DND-41 (cell line): Measurements from ENCODE around the gene BAIAP2L2.
"Not testable (repeated sequence)": the region's sequence is repeated elsewhere in the genome, so short reads cannot be mapped to it uniquely, and the experiment has no call there.

ENCODE experiments used
- ATAC-seq: fragments of 200-7000 bp; cut with Tn5 transposase; 3 replicates; pipeline ENCODE4 v1.9.1; 2021; ENCODE audit warnings: low read depth; ENCODE audit not compliant: insufficient read depth
- DNase-seq: peaks from one replicate; pipeline ENCODE4 v3.0.0-alpha.2; 2020
- H2AFZ ChIP-seq: 2 replicates; pipeline ENCODE4 v1.6.0; 2012; ENCODE audit warnings: low read depth, low read length
- H3K27ac ChIP-seq: 2 replicates; pipeline ENCODE4 v1.5.1; 2012; ENCODE audit warnings: low read length, inconsistent platforms
- H3K27me3 ChIP-seq: fragments of 200-600 bp; sonication (generic); 2 replicates; pipeline ENCODE4 v1.6.0; 2012; ENCODE audit warnings: low read length, mild to moderate bottlenecking, inconsistent platforms; ENCODE audit not compliant: insufficient read depth, poor library complexity
- H3K36me3 ChIP-seq: 2 replicates; pipeline ENCODE4 v1.5.1; 2012; ENCODE audit warnings: low read length, inconsistent platforms; ENCODE audit not compliant: insufficient read depth
- H3K4me1 ChIP-seq: 2 replicates; pipeline ENCODE4 v1.5.1; 2012; ENCODE audit warnings: mild to moderate bottlenecking, low read length; ENCODE audit not compliant: insufficient read depth
- H3K4me2 ChIP-seq: 2 replicates; pipeline ENCODE4 v1.6.0; 2012; ENCODE audit warnings: mild to moderate bottlenecking, moderate library complexity, low read length, inconsistent platforms; ENCODE audit not compliant: insufficient read depth
- H3K4me3 ChIP-seq, 2 experiments: fragments of 200-600 bp in 1 of 2; shearing (Covaris generic) in 1 of 2; 2 replicates each; pipeline ENCODE4 v1.5.1; 2012 to 2016; ENCODE audit warnings: inconsistent platforms in 2 of 2, low read length in 2 of 2, mild to moderate bottlenecking in 2 of 2, low read depth in 1 of 2, moderate library complexity in 1 of 2
- H3K79me2 ChIP-seq: 2 replicates; pipeline ENCODE4 v1.6.0; 2012; ENCODE audit warnings: low read length, inconsistent platforms; ENCODE audit not compliant: insufficient read depth
- H3K9ac ChIP-seq: 2 replicates; pipeline ENCODE4 v1.6.0; 2012; ENCODE audit warnings: low read depth, mild to moderate bottlenecking, inconsistent platforms, low read length, moderate library complexity
- H3K9me3 ChIP-seq: 2 replicates; pipeline ENCODE4 v1.5.1; 2012; ENCODE audit warnings: low read length, moderate library complexity, mild to moderate bottlenecking, inconsistent platforms; ENCODE audit not compliant: insufficient read depth, severe bottlenecking
- H4K20me1 ChIP-seq: 2 replicates; pipeline ENCODE4 v1.6.0; 2012; ENCODE audit warnings: low read length; ENCODE audit not compliant: insufficient read depth
- EZH2 ChIP-seq: IDR thresholded peaks from 3 replicates; pipeline ENCODE4 v1.6.1; 2012; ENCODE audit warnings: borderline replicate concordance, low read depth, mild to moderate bottlenecking, moderate library complexity, low read length, inconsistent platforms; ENCODE audit not compliant: severe bottlenecking
- TF ChIP-seq, protein P1 (sequence below): IDR thresholded peaks from 2 replicates; pipeline ENCODE4 v1.5.1; 2012; ENCODE audit warnings: borderline replicate concordance, low read length, moderate library complexity, mild to moderate bottlenecking; ENCODE audit not compliant: poor library complexity, severe bottlenecking; ENCODE audit errors: extremely low read depth

BAIAP2L2 gene, protein sequence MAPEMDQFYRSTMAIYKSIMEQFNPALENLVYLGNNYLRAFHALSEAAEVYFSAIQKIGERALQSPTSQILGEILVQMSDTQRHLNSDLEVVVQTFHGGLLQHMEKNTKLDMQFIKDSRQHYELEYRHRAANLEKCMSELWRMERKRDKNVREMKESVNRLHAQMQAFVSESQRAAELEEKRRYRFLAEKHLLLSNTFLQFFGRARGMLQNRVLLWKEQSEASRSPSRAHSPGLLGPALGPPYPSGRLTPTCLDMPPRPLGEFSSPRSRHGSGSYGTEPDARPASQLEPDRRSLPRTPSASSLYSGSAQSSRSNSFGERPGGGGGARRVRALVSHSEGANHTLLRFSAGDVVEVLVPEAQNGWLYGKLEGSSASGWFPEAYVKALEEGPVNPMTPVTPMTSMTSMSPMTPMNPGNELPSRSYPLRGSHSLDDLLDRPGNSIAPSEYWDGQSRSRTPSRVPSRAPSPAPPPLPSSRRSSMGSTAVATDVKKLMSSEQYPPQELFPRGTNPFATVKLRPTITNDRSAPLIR

DNA sequence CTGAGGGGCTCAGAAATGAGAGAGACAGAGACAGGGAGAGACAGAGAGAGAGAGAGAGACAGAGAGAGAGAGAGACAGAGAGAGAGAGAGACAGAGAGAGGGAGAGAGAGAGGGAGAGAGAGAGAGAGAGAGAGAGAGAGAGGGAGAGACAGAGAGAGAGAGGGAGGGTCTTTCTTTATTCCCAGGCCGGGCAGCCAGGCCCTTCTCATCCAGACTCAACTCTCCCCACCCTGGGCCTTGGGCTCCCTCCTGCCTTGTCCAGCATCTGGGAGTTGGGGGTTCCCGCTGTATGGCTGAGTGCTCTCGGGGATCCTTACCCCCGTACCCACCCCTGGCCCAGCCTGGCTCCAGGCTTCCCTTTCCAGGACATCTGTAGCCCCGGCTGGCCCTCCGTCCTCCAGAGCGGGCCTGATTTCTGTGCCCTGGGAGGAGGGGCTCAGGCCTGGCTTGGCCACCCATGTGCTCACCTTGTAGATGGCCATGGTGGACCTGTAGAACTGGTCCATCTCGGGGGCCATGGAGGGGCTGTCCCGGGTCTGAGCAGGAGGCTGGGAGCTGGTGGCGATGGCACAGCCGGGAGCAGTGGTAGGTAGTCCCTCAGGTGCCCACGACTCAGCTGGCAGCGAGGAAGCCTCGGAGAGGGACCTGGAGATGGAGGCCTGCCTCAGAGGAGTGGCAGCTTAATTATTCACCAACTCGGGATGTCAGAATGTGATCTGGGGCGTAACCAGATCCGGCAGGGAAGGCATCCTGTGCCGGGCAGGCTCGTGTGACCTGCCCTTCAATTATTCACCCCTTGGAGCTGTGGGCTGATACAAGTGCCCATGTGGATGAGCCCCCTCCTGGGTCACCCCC lies at the start of gene BAIAP2L2:
BAIAP2L2 (minus strand) TSS at position 677 of the 855 bp plus-strand sequence; CDS start at position 518, 159 bp downstream.
- H3K4me1 ChIP-seq, result no peaks in the 10 kb centered on the region
- no peaks in the 10 kb centered on the region for H3K27me3 ChIP-seq
- no peak for ATAC-seq
- H3K27ac ChIP-seq, result no peak within 1 kb of the TSS
- H3K4me2 ChIP-seq, result no peak within 1 kb of the TSS
- H3K9me3 ChIP-seq, result no peaks in the 10 kb centered on the region
- DNase-seq, result no peak
- H2AFZ ChIP-seq, result no peak within 1 kb of the TSS
- TF ChIP-seq, protein P1, sequence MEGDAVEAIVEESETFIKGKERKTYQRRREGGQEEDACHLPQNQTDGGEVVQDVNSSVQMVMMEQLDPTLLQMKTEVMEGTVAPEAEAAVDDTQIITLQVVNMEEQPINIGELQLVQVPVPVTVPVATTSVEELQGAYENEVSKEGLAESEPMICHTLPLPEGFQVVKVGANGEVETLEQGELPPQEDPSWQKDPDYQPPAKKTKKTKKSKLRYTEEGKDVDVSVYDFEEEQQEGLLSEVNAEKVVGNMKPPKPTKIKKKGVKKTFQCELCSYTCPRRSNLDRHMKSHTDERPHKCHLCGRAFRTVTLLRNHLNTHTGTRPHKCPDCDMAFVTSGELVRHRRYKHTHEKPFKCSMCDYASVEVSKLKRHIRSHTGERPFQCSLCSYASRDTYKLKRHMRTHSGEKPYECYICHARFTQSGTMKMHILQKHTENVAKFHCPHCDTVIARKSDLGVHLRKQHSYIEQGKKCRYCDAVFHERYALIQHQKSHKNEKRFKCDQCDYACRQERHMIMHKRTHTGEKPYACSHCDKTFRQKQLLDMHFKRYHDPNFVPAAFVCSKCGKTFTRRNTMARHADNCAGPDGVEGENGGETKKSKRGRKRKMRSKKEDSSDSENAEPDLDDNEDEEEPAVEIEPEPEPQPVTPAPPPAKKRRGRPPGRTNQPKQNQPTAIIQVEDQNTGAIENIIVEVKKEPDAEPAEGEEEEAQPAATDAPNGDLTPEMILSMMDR, result no peak
- no peak for TF ChIP-seq EZH2
- H3K36me3 ChIP-seq, result peaks cover 28% of the 10 kb centered on the region
- no peak within 1 kb of the TSS for H3K4me3 ChIP-seq
- no peaks in the 10 kb centered on the region for H4K20me1 ChIP-seq
- H3K79me2 ChIP-seq, result no peaks in the 10 kb centered on the region
- no peak within 1 kb of the TSS for H3K9ac ChIP-seq

DNA sequence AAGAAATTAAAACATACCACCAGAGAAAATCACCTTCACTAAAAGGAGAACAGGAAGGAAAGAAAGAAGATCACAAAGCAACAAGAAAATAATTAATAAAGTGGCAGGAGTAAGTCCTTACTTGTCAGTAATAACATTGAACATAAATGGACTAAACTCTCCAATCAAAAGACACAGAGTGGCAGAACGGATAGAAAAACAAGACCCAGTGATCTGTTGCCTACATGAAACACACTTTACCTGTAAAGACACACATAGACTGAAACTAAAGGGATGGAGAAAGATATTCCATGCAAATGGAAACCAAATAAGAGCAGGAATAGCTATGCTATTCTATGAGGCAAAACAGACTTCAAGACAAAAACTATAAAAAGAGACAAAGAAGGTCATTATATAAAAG lies 45.2 kb upstream of the BAIAP2L2 start:
- ATAC-seq (no peak), DNase-seq (no peak)
- Histone ChIP-seq H4K20me1 (0 out of 2 replicates have a peak, but pooled peaks cover 6% of the 10 kb centered on the region), H3K9me3 (no peaks in the 10 kb centered on the region), H3K4me2 (no peak overlapping the region), H3K9ac (no peak overlapping the region), H3K79me2 (peaks cover 8% of the 10 kb centered on the region; the same call in 1 of the 2 replicates), H2AFZ (no peak overlapping the region), H3K36me3 (peaks cover 12% of the 10 kb centered on the region; the same call in 1 of the 2 replicates), H3K4me3 (no peak overlapping the region), H3K27ac (no peak overlapping the region), H3K27me3 (no peaks in the 10 kb centered on the region), H3K4me1 (no peaks in the 10 kb centered on the region)
- TF ChIP-seq, protein P1, result no peak
- no peak for TF ChIP-seq EZH2

DNA sequence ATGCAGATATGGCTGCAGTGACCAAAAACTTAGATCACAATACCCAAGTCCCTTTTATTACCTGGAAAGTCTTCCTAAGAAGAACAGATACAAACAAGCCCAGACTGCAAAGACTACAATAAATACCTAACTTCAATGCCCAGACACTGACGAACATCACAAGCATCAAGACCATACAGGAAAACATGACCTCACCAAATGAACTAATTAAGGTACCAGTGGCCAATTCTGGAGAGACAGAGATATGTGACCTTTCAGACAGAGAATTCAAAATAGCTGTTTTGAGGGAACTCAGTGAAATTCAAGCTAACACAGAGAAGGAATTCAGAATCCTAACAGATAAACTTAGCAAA lies 44.1 kb upstream of the BAIAP2L2 start:
- H3K4me2 ChIP-seq, H3K27me3 ChIP-seq: not testable (repeated sequence)

More for the DNA sequence above, 44.1 kb upstream of the BAIAP2L2 start:
- H4K20me1 ChIP-seq, H3K9ac ChIP-seq, H3K27ac ChIP-seq, ATAC-seq, H3K9me3 ChIP-seq, H2AFZ ChIP-seq, H3K4me3 ChIP-seq, H3K4me1 ChIP-seq, DNase-seq, H3K79me2 ChIP-seq: not testable (repeated sequence)
- H3K36me3 ChIP-seq, result peaks cover 12% of the 10 kb centered on the region; the same call in 1 of the 2 replicates
